Measurements from ENCODE around the gene ANKRD30A.
"Not testable (repeated sequence)": the region's sequence is repeated elsewhere in the genome, so short reads cannot be mapped to it uniquely, and the experiment has no call there.

Gene ANKRD30A

GRCh38 chr10:37220866-37221265 lies 95.5 kb downstream of the ANKRD30A start:
- no peak overlapping the region for H3K4me3 Mint-ChIP-seq
- no peaks in the 10 kb centered on the region for H3K36me3 Mint-ChIP-seq (ENCODE audit: low read depth)
- H3K27me3 Mint-ChIP-seq (ENCODE audit: low read depth) = no peaks in the 10 kb centered on the region
- H3K27ac Mint-ChIP-seq = no peak overlapping the region
- H3K9me3 Mint-ChIP-seq = peaks cover 28% of the 10 kb centered on the region
- no peaks in the 10 kb centered on the region for H3K4me1 Mint-ChIP-seq (ENCODE audit: low read depth)
- DNase-seq (ENCODE audit: low spot score) = no peak

GRCh38 chr10:37222046-37222445 lies 96.6 kb downstream of the ANKRD30A start:
- no peak for DNase-seq (ENCODE audit: low spot score)
- Mint-ChIP-seq H3K4me3 (no peak overlapping the region), H3K27ac (no peak overlapping the region), H3K36me3 (ENCODE audit: low read depth) (no peaks in the 10 kb centered on the region), H3K4me1 (ENCODE audit: low read depth) (no peaks in the 10 kb centered on the region), H3K27me3 (ENCODE audit: low read depth) (no peaks in the 10 kb centered on the region), H3K9me3 (peaks cover 25% of the 10 kb centered on the region)

GRCh38 chr10:37225163-37225562 lies 99.8 kb downstream of the ANKRD30A start:
- no peak overlapping the region for H3K4me3 Mint-ChIP-seq
- H3K27me3 Mint-ChIP-seq (ENCODE audit: low read depth) = no peaks in the 10 kb centered on the region
- H3K27ac Mint-ChIP-seq = no peak overlapping the region
- H3K36me3 Mint-ChIP-seq (ENCODE audit: low read depth) = no peaks in the 10 kb centered on the region
- DNase-seq (ENCODE audit: low spot score) = no peak
- H3K4me1 Mint-ChIP-seq (ENCODE audit: low read depth) = no peaks in the 10 kb centered on the region
- peaks cover 19% of the 10 kb centered on the region for H3K9me3 Mint-ChIP-seq

- Mint-ChIP-seq H3K4me1 (ENCODE audit: low read depth) (no peaks in the 10 kb centered on the region), H3K4me3 (no peak overlapping the region), H3K9me3 (peaks cover 21% of the 10 kb centered on the region), H3K27ac (no peak overlapping the region), H3K27me3 (ENCODE audit: low read depth) (no peaks in the 10 kb centered on the region), H3K36me3 (ENCODE audit: low read depth) (no peaks in the 10 kb centered on the region)
- no peak for DNase-seq (ENCODE audit: low spot score)
These were observed 101.1 kb downstream of the ANKRD30A start for GRCh38 chr10:37226524-37226923.

GRCh38 chr10:37234692-37235091 lies 109.3 kb downstream of the ANKRD30A start:
- Mint-ChIP-seq H3K9me3 (peaks cover 18% of the 10 kb centered on the region), H3K27ac (no peak overlapping the region), H3K36me3 (ENCODE audit: low read depth) (no peaks in the 10 kb centered on the region), H3K27me3 (ENCODE audit: low read depth) (no peaks in the 10 kb centered on the region), H3K4me1 (ENCODE audit: low read depth) (no peaks in the 10 kb centered on the region), H3K4me3 (no peak overlapping the region)
- no peak for DNase-seq (ENCODE audit: low spot score)

- Mint-ChIP-seq H3K4me3 (no peak overlapping the region), H3K36me3 (ENCODE audit: low read depth) (no peaks in the 10 kb centered on the region), H3K4me1 (ENCODE audit: low read depth) (no peaks in the 10 kb centered on the region), H3K27ac (no peak overlapping the region), H3K9me3 (peaks cover 21% of the 10 kb centered on the region), H3K27me3 (ENCODE audit: low read depth) (no peaks in the 10 kb centered on the region)
- DNase-seq (ENCODE audit: low spot score) = no peak
These were observed 110.7 kb downstream of the ANKRD30A start for GRCh38 chr10:37236093-37236492.

- Mint-ChIP-seq H3K9me3 (peaks cover 30% of the 10 kb centered on the region), H3K4me1 (ENCODE audit: low read depth) (no peaks in the 10 kb centered on the region), H3K36me3 (ENCODE audit: low read depth) (no peaks in the 10 kb centered on the region), H3K27me3 (ENCODE audit: low read depth) (no peaks in the 10 kb centered on the region), H3K4me3 (no peak overlapping the region), H3K27ac (no peak overlapping the region)
- DNase-seq (ENCODE audit: low spot score) = no peak
These were observed 114.8 kb downstream of the ANKRD30A start for GRCh38 chr10:37240223-37240622.

GRCh38 chr10:37246637-37247036 lies 121.2 kb downstream of the ANKRD30A start:
- H3K27ac Mint-ChIP-seq = no peak overlapping the region
- H3K36me3 Mint-ChIP-seq (ENCODE audit: low read depth) = no peaks in the 10 kb centered on the region
- peaks cover 34% of the 10 kb centered on the region for H3K9me3 Mint-ChIP-seq
- H3K4me1 Mint-ChIP-seq (ENCODE audit: low read depth) = no peaks in the 10 kb centered on the region
- no peak overlapping the region for H3K4me3 Mint-ChIP-seq
- H3K27me3 Mint-ChIP-seq (ENCODE audit: low read depth) = no peaks in the 10 kb centered on the region
- no peak for DNase-seq (ENCODE audit: low spot score)

- DNase-seq (ENCODE audit: low spot score); H3K36me3 Mint-ChIP-seq (ENCODE audit: low read depth); H3K4me3 Mint-ChIP-seq; H3K27ac Mint-ChIP-seq; H3K4me1 Mint-ChIP-seq (ENCODE audit: low read depth); H3K27me3 Mint-ChIP-seq (ENCODE audit: low read depth): not testable (repeated sequence)
- H3K9me3 Mint-ChIP-seq = peaks cover 20% of the 10 kb centered on the region
These were observed 130.4 kb downstream of the ANKRD30A start for GRCh38 chr10:37255837-37256236.

GRCh38 chr10:37263304-37263703 lies 137.9 kb downstream of the ANKRD30A start:
- no peaks in the 10 kb centered on the region for H3K4me1 Mint-ChIP-seq (ENCODE audit: low read depth)

GRCh38 chr10:37268266-37268665 lies 142.9 kb downstream of the ANKRD30A start:
- DNase-seq (ENCODE audit: low spot score) = no peak
- no peaks in the 10 kb centered on the region for H3K36me3 Mint-ChIP-seq (ENCODE audit: low read depth)
- no peak overlapping the region for H3K27ac Mint-ChIP-seq
- peaks cover 37% of the 10 kb centered on the region for H3K9me3 Mint-ChIP-seq
- no peak overlapping the region for H3K4me3 Mint-ChIP-seq
- no peaks in the 10 kb centered on the region for H3K27me3 Mint-ChIP-seq (ENCODE audit: low read depth)
- no peaks in the 10 kb centered on the region for H3K4me1 Mint-ChIP-seq (ENCODE audit: low read depth)

More at GRCh38 chr10:37263304-37263703, 137.9 kb downstream of the ANKRD30A start:
- peaks cover 26% of the 10 kb centered on the region for H3K9me3 Mint-ChIP-seq
- H3K27me3 Mint-ChIP-seq (ENCODE audit: low read depth) = no peaks in the 10 kb centered on the region
- H3K27ac Mint-ChIP-seq = no peak overlapping the region
- no peaks in the 10 kb centered on the region for H3K36me3 Mint-ChIP-seq (ENCODE audit: low read depth)
- DNase-seq (ENCODE audit: low spot score) = no peak
- no peak overlapping the region for H3K4me3 Mint-ChIP-seq

- Mint-ChIP-seq H3K27me3 (ENCODE audit: low read depth) (no peaks in the 10 kb centered on the region), H3K4me1 (ENCODE audit: low read depth) (no peaks in the 10 kb centered on the region), H3K9me3 (peaks cover 48% of the 10 kb centered on the region), H3K27ac (no peak overlapping the region), H3K36me3 (ENCODE audit: low read depth) (no peaks in the 10 kb centered on the region), H3K4me3 (no peak overlapping the region)
- DNase-seq (ENCODE audit: low spot score) = no peak
These were observed 144.3 kb downstream of the ANKRD30A start for GRCh38 chr10:37269554-37270256.

GRCh38 chr10:37275216-37275777 lies 149.9 kb downstream of the ANKRD30A start:
- Mint-ChIP-seq H3K27ac (no peak overlapping the region), H3K36me3 (ENCODE audit: low read depth) (no peaks in the 10 kb centered on the region), H3K4me1 (ENCODE audit: low read depth) (no peaks in the 10 kb centered on the region), H3K9me3 (peaks cover 54% of the 10 kb centered on the region), H3K4me3 (no peak overlapping the region), H3K27me3 (ENCODE audit: low read depth) (no peaks in the 10 kb centered on the region)
- DNase-seq (ENCODE audit: low spot score) = no peak

GRCh38 chr10:37285063-37285462 lies 159.7 kb downstream of the ANKRD30A start:
- Mint-ChIP-seq H3K4me3 (no peak overlapping the region), H3K27ac (no peak overlapping the region), H3K4me1 (ENCODE audit: low read depth) (no peaks in the 10 kb centered on the region), H3K36me3 (ENCODE audit: low read depth) (no peaks in the 10 kb centered on the region), H3K9me3 (peaks cover 62% of the 10 kb centered on the region), H3K27me3 (ENCODE audit: low read depth) (no peaks in the 10 kb centered on the region)
- DNase-seq (ENCODE audit: low spot score) = no peak
